ENCODE data around the gene FOXD3.

DNA sequence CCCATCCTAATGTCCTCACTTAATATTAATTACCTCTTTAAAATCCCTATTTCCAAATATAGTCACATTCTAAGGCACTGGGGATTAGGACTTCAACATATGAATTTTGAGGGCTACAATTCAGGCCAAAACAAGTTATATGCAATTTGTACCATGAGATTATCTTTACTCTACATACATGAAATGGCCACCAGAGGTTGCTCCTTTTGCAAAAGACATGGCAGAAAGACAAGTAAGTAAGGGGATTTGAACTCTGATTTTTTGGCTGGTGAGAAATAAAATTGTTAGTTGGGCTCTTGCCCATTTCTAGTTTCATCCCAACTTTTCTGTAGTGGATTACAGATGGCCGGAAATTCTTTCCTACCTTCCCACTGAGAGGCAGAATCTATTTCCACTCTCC is 40.2 kb downstream of the FOXD3 start:
- TF ChIP-seq CTCF (IDR thresholded peaks at IDR 0.05) (no peak), POLR2A (IDR thresholded peaks at IDR 0.05) (no peak)
